ENCODE measurements around the gene TAAR9. TPM values are rescaled to one million over a fixed set of nuclear protein-coding genes. Genes with fewer than 3 reads are reported as not detected.

The TAAR9 gene
- total and polyA plus RNA-seq, 2 donors from 2014 or later = not detected

- Histone ChIP-seq H3K4me3 (ENCODE audit: low read length in 3 of 3) (peak overlapping the region; percentile 74 to 93 (median 88)), H3K27ac (ENCODE audit: low read depth in 2 of 2, low read length in 2 of 2) (peak overlapping the region; percentile 66 to 88), H3K9me3 (ENCODE audit: control insufficient read depth in 2 of 3, insufficient read depth in 1 of 3, low read length in 3 of 3) (no peaks in the 10 kb centered on the region), H3K36me3 (ENCODE audit: control insufficient read depth in 2 of 3, insufficient read depth in 3 of 3, low read length in 3 of 3) (no peaks in the 10 kb centered on the region), H3K4me1 (ENCODE audit: control insufficient read depth in 2 of 3, insufficient read depth in 2 of 3, low read depth in 1 of 3, low read length in 3 of 3) (peaks cover 0 to 24% (median 4%) of the 10 kb centered on the region in 3 donors), H3K27me3 (ENCODE audit: control insufficient read depth, insufficient read depth, low read length) (no peaks in the 10 kb centered on the region), H3K9ac (ENCODE audit: low read length in 3 of 3) (peak overlapping the region in 2 of 3 donors; percentile 55 to 71)
- DNase-seq (peak in 2 of 5 donors; percentile 31 to 32), FAIRE-seq (no peak)
- TF ChIP-seq CTCF (IDR thresholded peaks at IDR 0.05; ENCODE audit: borderline replicate concordance, extremely low read depth, insufficient read depth) = no peak
- intact Hi-C loops (cut with DNase I) = no loop called here
Observed at GRCh38 chr6:132511831-132512220, 26.3 kb upstream of the TAAR9 start.

GRCh38 chr6:132512342-132512637, 25.8 kb upstream of the TAAR9 start:
- no peak for FAIRE-seq
- Histone ChIP-seq H3K4me3 (ENCODE audit: low read length in 3 of 3) (peak overlapping the region; percentile 74 to 93 (median 88)), H3K9me3 (ENCODE audit: control insufficient read depth in 2 of 3, insufficient read depth in 1 of 3, low read length in 3 of 3) (no peaks in the 10 kb centered on the region), H3K27ac (ENCODE audit: low read depth in 2 of 2, low read length in 2 of 2) (peak overlapping the region; percentile 88 to 89), H3K27me3 (ENCODE audit: control insufficient read depth, insufficient read depth, low read length) (no peaks in the 10 kb centered on the region), H3K9ac (ENCODE audit: low read length in 3 of 3) (peak overlapping the region; percentile 55 to 81 (median 71)), H3K36me3 (ENCODE audit: control insufficient read depth in 2 of 3, insufficient read depth in 3 of 3, low read length in 3 of 3) (no peaks in the 10 kb centered on the region), H3K4me1 (ENCODE audit: control insufficient read depth in 2 of 3, insufficient read depth in 2 of 3, low read depth in 1 of 3, low read length in 3 of 3) (peaks cover 0 to 22% (median 2%) of the 10 kb centered on the region in 3 donors)
- TF ChIP-seq CTCF (IDR thresholded peaks at IDR 0.05; ENCODE audit: borderline replicate concordance, extremely low read depth, insufficient read depth) = no peak
- DNase-seq = no peak
- intact Hi-C loops (cut with DNase I) = no loop called here

GRCh38 chr6:132512638-132513632, 25.1 kb upstream of the TAAR9 start, which contains the start of gene STX7:
Gene STX7, minus strand, starts transcription at chr6:132513116. Its CDS starts 9,586 bp downstream, at chr6:132503530.
- intact Hi-C loops (cut with DNase I) = no loop called here
- Histone ChIP-seq H3K4me3 (ENCODE audit: low read length in 3 of 3) (peak within 1 kb of the TSS; percentile 93 to 95 (median 94)), H3K27ac (ENCODE audit: low read depth in 2 of 2, low read length in 2 of 2) (peak within 1 kb of the TSS; percentile 88 to 89), H3K9me3 (ENCODE audit: control insufficient read depth in 2 of 3, insufficient read depth in 1 of 3, low read length in 3 of 3) (no peaks in the 10 kb centered on the region), H3K4me1 (ENCODE audit: control insufficient read depth in 2 of 3, insufficient read depth in 2 of 3, low read depth in 1 of 3, low read length in 3 of 3) (peaks cover 0 to 16% (median 1%) of the 10 kb centered on the region in 3 donors), H3K9ac (ENCODE audit: low read length in 3 of 3) (peak within 1 kb of the TSS; percentile 78 to 88 (median 81)), H3K27me3 (ENCODE audit: control insufficient read depth, insufficient read depth, low read length) (no peaks in the 10 kb centered on the region), H3K36me3 (ENCODE audit: control insufficient read depth in 2 of 3, insufficient read depth in 3 of 3, low read length in 3 of 3) (no peaks in the 10 kb centered on the region)
- no peak for TF ChIP-seq CTCF (IDR thresholded peaks at IDR 0.05; ENCODE audit: borderline replicate concordance, extremely low read depth, insufficient read depth)
- no peak for FAIRE-seq
- DNase-seq = peak; percentile 93 to 97 (median 96)

Data from kidney (tissue), 14 donors.